ENCODE measurements around the gene LSAMP. TPM values are rescaled to one million over a fixed set of nuclear protein-coding genes. Genes with fewer than 3 reads are reported as not detected.

Gene LSAMP
- total and polyA plus RNA-seq, 2 of the 13 experiments (the other 11 are each of a cell fraction or from before 2014, with no cell fraction given), result not detected

DNA sequence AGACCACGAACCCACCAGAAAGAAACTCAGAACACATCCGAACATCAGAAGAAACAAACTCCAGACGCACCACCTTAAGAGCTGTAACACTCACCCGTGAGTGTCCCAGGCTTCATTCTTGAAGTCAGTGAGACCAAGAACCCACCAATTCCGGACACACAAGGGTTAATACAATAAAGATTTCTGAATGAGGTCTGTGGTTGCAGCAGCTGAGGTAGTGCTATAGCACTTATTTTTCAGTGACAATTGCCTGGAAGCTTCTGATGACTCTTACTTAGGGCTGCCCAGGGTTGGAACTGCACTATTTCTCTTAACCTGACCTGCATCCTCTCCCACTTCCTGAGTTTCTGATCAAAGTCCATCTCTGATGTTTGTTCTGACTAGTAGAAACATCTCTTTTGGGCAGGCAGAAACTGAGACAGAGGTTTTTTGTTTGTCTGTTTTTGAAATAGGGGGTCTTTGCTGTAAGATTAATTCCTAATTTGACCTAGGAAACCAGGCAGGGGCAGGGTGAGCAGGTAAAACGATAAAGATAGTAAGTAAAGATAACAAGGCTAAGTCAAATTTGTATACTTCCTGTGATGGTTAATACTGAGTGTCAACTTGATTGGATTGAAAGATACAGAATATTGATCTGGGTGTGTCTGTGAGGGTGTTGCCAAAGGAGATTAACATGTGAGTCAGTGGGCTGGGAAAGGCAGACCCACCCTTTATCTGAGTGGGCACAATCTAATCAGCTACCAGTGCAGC lies 652.9 kb downstream of the LSAMP start (continued):
- TF ChIP-seq, protein P1, sequence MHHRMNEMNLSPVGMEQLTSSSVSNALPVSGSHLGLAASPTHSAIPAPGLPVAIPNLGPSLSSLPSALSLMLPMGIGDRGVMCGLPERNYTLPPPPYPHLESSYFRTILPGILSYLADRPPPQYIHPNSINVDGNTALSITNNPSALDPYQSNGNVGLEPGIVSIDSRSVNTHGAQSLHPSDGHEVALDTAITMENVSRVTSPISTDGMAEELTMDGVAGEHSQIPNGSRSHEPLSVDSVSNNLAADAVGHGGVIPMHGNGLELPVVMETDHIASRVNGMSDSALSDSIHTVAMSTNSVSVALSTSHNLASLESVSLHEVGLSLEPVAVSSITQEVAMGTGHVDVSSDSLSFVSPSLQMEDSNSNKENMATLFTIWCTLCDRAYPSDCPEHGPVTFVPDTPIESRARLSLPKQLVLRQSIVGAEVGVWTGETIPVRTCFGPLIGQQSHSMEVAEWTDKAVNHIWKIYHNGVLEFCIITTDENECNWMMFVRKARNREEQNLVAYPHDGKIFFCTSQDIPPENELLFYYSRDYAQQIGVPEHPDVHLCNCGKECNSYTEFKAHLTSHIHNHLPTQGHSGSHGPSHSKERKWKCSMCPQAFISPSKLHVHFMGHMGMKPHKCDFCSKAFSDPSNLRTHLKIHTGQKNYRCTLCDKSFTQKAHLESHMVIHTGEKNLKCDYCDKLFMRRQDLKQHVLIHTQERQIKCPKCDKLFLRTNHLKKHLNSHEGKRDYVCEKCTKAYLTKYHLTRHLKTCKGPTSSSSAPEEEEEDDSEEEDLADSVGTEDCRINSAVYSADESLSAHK (CRISPR knock-in tag; IDR thresholded peaks at IDR 0.05; ENCODE audit: borderline replicate concordance), result no peak
- TF ChIP-seq, protein P2, sequence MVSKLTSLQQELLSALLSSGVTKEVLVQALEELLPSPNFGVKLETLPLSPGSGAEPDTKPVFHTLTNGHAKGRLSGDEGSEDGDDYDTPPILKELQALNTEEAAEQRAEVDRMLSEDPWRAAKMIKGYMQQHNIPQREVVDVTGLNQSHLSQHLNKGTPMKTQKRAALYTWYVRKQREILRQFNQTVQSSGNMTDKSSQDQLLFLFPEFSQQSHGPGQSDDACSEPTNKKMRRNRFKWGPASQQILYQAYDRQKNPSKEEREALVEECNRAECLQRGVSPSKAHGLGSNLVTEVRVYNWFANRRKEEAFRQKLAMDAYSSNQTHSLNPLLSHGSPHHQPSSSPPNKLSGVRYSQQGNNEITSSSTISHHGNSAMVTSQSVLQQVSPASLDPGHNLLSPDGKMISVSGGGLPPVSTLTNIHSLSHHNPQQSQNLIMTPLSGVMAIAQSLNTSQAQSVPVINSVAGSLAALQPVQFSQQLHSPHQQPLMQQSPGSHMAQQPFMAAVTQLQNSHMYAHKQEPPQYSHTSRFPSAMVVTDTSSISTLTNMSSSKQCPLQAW (CRISPR knock-in tag; IDR thresholded peaks at IDR 0.05), result no peak
- TF ChIP-seq ZNF552 (CRISPR knock-in tag; IDR thresholded peaks at IDR 0.05; ENCODE audit: borderline replicate concordance) (no peak), MBD4 (IDR thresholded peaks at IDR 0.05; ENCODE audit: borderline replicate concordance, low read length) (no peak), PPARG (CRISPR knock-in tag; conservative IDR thresholded peaks at IDR 0.05) (peak; percentile 72; the same call in 1 of the 2 replicates), TMF1 (CRISPR knock-in tag; IDR thresholded peaks at IDR 0.05; ENCODE audit: low read depth) (no peak), ISX (CRISPR knock-in tag; conservative IDR thresholded peaks at IDR 0.05) (no peak), NR1H2 (CRISPR knock-in tag; IDR thresholded peaks at IDR 0.05; ENCODE audit: borderline replicate concordance, low read depth) (no peak), MAFG (CRISPR knock-in tag; IDR thresholded peaks at IDR 0.05) (no peak), SATB2 (CRISPR knock-in tag; IDR thresholded peaks at IDR 0.05) (no peak), NKX3-1 (CRISPR knock-in tag; IDR thresholded peaks at IDR 0.05) (no peak), ZSCAN21 (CRISPR knock-in tag; IDR thresholded peaks at IDR 0.05; ENCODE audit: borderline replicate concordance) (no peak), CC2D1A (CRISPR knock-in tag; IDR thresholded peaks at IDR 0.05) (no peak), MED8 (CRISPR knock-in tag; IDR thresholded peaks at IDR 0.05; ENCODE audit: insufficient replicate concordance) (no peak), GABPB1 (CRISPR knock-in tag; IDR thresholded peaks at IDR 0.05) (no peak), CEBPG (CRISPR knock-in tag; IDR thresholded peaks at IDR 0.05) (no peak)
- TF ChIP-seq, protein P3, sequence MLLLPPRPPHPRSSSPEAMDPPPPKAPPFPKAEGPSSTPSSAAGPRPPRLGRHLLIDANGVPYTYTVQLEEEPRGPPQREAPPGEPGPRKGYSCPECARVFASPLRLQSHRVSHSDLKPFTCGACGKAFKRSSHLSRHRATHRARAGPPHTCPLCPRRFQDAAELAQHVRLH (CRISPR knock-in tag; IDR thresholded peaks at IDR 0.05; ENCODE audit: borderline replicate concordance, low read depth), result no peak
- TF ChIP-seq, protein P4, sequence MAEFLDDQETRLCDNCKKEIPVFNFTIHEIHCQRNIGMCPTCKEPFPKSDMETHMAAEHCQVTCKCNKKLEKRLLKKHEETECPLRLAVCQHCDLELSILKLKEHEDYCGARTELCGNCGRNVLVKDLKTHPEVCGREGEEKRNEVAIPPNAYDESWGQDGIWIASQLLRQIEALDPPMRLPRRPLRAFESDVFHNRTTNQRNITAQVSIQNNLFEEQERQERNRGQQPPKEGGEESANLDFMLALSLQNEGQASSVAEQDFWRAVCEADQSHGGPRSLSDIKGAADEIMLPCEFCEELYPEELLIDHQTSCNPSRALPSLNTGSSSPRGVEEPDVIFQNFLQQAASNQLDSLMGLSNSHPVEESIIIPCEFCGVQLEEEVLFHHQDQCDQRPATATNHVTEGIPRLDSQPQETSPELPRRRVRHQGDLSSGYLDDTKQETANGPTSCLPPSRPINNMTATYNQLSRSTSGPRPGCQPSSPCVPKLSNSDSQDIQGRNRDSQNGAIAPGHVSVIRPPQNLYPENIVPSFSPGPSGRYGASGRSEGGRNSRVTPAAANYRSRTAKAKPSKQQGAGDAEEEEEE (CRISPR knock-in tag; IDR thresholded peaks at IDR 0.05; ENCODE audit: borderline replicate concordance), result no peak
- TF ChIP-seq, protein P5, sequence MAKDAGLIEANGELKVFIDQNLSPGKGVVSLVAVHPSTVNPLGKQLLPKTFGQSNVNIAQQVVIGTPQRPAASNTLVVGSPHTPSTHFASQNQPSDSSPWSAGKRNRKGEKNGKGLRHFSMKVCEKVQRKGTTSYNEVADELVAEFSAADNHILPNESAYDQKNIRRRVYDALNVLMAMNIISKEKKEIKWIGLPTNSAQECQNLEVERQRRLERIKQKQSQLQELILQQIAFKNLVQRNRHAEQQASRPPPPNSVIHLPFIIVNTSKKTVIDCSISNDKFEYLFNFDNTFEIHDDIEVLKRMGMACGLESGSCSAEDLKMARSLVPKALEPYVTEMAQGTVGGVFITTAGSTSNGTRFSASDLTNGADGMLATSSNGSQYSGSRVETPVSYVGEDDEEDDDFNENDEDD (CRISPR knock-in tag; IDR thresholded peaks at IDR 0.05; ENCODE audit: borderline replicate concordance), result no peak
- TF ChIP-seq, protein P6, sequence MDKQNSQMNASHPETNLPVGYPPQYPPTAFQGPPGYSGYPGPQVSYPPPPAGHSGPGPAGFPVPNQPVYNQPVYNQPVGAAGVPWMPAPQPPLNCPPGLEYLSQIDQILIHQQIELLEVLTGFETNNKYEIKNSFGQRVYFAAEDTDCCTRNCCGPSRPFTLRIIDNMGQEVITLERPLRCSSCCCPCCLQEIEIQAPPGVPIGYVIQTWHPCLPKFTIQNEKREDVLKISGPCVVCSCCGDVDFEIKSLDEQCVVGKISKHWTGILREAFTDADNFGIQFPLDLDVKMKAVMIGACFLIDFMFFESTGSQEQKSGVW (CRISPR knock-in tag; IDR thresholded peaks at IDR 0.05; ENCODE audit: borderline replicate concordance), result no peak
- TF ChIP-seq, protein P7, sequence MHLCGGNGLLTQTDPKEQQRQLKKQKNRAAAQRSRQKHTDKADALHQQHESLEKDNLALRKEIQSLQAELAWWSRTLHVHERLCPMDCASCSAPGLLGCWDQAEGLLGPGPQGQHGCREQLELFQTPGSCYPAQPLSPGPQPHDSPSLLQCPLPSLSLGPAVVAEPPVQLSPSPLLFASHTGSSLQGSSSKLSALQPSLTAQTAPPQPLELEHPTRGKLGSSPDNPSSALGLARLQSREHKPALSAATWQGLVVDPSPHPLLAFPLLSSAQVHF (CRISPR knock-in tag; IDR thresholded peaks at IDR 0.05), result no peak

Data from HepG2 (cell line).